HuH-7.5 (cell line): ENCODE data around the gene IL10.

ENCODE experiments used
- DNase-seq: peaks from one replicate; pipeline ENCODE4 v3.0.0; 2011; ENCODE audit warnings: low spot score

IL10 gene

DNA sequence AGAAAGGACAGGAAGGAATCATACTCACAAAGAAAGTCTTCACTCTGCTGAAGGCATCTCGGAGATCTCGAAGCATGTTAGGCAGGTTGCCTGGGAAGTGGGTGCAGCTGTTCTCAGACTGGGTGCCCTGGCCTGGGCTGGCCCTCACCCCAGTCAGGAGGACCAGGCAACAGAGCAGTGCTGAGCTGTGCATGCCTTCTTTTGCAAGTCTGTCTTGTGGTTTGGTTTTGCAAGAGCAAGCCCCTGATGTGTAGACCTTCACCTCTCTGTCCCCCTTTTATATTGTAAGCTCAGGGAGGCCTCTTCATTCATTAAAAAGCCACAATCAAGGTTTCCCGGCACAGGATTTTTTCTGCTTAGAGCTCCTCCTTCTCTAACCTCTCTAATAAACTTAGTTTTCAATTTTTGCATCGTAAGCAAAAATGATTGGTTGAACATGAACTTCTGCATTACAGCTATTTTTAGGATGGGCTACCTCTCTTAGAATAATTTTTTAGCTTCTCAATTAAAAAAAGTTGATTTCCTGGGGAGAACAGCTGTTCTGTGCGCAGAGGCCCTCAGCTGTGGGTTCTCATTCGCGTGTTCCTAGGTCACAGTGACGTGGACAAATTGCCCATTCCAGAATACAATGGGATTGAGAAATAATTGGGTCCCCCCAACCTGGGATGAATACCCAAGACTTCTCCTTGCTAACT lies at the start of gene IL10:
Gene IL10, minus strand, starts transcription at position 252 of the 695 bp plus-strand sequence. Its CDS starts 59 bp downstream, at position 193.
- DNase-seq, result no peak

- DNase-seq, result no peak
Measured at GRCh38 chr1:206821493-206821892, 49.2 kb upstream of the IL10 start.

DNA sequence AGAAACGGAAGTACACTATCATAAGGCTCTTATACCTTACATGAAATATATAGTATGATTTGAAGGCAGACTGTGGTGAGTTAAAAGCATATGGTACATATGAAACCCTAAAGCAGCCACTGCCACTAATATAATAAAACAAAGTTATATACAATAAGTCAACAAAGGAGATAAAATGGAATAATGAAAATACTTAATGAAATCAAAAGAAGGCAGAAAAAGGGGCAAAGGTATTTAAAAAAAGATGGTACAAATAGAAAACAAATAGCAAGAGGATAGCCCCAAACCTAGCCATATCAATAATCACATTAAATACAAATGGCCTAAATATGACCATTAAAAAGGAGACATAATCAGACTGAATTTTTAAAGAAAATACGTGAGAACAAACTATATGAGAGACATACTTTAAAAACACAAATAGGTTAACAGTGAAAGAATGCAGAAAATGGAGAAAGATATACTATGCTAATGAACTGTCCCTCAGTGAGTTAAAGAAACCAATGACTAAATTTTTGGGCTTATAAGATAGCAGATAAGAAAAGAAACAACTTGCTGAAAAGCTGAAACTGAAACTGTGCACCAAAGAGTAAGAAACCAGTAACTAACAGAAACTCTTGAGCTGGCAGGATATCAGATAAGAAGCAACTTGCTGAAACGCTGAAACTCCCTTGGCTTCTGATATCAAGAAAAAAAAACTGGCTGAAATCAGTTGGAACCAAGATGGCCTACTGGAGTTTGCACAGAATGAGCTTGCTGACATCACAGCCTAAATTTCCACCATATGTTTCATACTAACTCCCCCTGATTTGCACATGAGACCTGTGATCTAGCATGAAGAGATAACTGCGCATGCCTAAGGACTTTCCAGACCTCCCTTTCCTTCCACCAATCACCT lies 44.3 kb upstream of the IL10 start:
- DNase-seq, result no peak

DNA sequence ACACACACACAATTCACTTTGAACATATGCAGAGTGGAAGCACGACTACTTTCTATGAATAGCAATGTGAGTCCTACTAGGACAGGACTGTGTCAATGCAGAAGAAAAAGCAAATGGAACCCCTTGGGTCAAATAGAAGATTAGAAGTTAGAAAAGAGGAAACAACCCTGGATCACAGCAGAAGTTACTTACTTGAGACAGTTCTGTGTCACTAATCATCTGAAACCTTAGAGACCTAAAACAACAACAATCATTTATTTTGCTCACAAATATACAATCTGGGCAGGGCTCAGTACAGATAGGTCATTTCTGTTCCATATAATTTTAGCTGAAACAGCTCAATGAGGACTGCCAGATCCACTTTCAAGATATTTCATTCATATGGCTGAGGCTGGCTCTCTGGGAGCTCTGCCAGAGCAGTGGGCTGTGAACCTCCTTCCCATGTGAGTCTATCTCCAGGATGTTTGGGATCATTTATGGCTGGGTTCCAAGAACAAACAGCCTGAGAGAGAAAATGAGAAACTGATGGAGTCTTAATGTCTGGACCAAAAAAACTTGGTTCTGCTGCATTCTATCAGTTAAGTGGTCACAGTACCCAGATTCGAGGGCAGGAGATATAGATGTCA lies 42.5 kb upstream of the IL10 start:
- DNase-seq, result no peak

DNA sequence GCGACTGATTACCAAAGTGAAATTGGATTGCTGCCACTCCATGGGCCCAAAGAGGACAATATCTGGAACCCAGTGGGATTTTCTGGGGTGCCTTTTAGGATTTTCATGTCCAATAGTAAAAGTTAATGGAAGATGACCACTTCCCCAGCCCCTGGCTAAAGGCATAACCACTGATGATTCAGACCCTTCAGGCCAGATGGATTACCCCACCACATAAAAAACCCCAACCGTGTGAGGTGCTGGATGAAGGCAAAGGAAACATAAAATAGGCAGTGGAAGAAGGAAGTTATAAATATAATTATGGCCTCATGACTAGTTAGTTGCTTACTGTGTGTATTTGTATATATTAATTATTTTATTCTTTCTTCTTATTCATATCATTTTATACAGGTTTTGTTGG lies 40.2 kb upstream of the IL10 start:
- no peak for DNase-seq

- DNase-seq, result no peak
Measured at GRCh38 chr1:206809504-206810084, 37.3 kb upstream of the IL10 start.

DNA sequence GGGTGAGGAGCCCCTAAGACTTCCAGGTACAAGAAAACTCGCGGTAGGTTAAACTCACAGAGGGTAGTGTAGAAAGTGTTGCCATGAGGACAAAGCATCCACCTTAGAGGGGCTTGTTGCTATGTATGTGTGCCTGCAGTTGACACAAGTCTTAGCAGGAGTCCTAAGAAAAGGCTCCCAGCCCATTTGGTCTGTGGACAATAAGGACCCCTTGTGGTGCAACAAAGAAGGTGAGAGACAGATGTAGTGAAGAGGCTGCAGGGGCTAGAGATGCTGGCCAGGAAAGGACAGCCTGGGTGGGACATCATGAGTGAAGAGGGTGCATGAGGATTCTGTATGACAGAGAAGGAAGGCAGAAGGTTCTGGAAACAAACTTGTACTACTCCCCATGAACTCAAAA lies 36.3 kb upstream of the IL10 start:
- no peak for DNase-seq

DNA sequence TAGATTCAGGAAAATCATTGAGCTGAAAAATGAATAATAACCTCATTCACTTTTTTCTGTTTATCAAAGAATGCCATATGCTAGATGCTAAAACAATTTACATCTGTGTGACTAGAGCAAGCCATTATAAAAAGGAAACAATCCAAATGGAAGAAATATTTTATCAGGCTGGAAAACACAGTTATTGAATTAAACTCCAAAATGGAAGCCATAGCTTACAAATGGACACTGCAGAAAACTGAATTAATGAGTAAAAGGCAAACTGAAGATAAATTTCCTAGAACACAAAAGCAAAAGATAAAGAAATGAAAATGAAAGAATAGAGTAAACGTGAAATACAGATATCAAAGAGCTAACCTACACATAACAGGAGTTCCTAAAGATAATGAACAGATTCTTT lies 33.1 kb upstream of the IL10 start:
- DNase-seq, result no peak

DNA sequence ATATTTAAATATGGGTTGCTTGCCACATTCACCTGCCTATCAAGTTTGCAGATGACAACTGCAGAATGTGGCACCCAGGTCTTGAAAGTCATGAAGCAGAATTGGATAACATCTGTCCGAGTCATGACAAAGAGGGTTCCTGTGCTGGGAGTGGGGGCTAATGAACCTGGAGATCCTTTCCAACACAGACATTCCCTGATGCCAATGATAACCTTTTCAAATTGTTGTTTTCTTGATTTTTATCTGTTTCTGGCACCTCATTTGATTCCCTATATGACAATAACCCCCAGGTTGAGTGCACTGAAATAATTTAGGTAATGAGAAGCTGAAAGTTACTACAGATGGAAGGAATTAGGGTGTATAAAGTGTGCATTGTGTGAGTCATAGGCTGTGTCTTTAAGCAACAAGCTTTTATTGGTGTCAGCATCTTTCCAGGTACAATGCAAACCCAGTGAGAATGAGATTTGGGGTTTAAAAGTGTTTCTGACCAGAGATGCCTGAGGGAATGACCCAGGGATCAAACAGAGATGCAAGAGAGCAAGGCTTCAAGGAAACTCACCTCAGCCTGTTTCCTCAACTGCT lies 32.0 kb upstream of the IL10 start:
- DNase-seq, result no peak

DNA sequence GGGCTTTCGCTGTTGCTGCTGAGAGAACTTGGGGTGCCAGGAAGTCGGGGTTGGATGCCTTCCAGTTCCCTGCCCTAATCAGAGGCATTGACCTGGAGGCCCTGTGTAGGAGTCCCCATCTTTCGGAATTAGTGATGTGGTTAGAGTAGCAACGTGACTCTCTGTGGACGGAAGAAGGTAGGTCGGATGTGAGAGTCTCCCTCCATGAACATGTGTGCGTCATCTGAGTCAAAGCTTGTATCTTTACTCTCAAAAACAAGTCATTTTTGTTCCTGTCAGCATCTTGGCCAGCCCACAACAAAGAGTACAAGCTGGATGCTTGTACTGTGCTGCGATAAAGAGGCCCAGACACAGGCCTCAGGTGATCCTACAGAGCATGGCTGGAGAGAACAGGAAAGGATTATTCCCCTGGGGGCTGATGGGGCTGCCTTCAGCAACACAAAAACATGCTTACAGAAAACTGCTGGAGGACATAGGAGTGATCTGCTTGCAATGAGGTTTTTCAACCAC lies 31.0 kb upstream of the IL10 start:
- DNase-seq, result no peak

DNA sequence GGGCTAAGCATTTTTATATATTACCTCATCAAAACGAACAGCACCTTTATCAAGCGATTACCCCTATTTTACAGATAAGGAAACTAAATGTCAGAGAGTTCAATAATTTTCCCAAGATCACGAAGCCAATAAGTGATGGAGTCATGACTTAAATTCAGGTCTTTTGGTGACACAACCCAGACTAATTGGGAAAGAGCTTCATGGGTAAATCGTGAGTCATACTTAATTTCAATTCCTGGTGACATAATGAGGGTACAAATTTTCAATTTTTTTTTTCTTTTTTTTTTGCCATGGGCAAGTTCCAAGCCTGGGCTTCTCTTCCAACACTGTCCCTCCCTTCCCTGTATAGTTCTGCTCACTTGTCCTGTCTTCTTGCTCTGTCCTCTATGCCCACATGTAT lies 30.1 kb upstream of the IL10 start:
- DNase-seq, result no peak

DNA sequence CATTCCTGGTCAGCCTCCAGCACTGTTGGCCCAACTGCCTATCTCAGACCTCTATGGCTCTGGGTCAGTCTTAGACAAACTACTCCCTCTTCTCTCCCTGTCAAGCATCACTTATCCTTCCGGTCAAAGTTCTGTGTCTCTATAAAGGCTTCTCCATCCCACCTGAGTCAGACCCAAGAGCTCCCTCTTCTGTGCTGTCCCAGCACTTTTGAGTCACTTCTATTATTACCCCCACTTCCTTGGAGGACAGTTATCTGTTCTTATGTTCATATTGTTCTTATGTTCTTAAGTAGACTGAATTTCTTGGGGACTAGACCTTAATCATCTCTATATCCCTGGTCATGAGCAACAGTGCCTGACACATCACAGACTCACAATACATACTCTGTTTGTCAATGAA lies 29.2 kb upstream of the IL10 start:
- DNase-seq, result no peak

- DNase-seq, result no peak
Measured at GRCh38 chr1:206800891-206801290, 28.6 kb upstream of the IL10 start.

DNA sequence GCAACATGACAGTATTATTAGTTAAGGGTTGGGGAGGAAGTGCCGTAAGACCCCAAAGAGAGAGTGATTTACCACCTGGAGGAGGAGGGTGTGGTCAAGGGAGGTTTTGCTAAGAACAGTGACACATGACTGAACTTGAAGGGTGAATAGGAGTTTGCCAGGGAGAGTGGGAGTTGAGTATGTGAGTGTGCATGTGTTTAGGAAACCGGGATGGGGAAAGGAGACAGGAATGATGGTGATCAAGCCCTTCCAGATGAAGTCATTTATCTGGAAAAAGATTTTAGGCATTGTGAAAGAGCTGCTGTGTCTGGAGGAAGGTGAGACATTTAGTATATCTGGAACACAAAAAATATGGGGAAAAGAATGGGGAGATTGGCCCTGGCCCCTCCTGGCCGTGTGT lies 28.1 kb upstream of the IL10 start:
- no peak for DNase-seq

- no peak for DNase-seq
Measured at GRCh38 chr1:206799311-206799710, 27.0 kb upstream of the IL10 start.

GRCh38 chr1:206798384-206798996 lies 26.2 kb upstream of the IL10 start:
- DNase-seq, result no peak

- peak; percentile 15 for DNase-seq
Measured at GRCh38 chr1:206797534-206798383, 25.5 kb upstream of the IL10 start.

DNA sequence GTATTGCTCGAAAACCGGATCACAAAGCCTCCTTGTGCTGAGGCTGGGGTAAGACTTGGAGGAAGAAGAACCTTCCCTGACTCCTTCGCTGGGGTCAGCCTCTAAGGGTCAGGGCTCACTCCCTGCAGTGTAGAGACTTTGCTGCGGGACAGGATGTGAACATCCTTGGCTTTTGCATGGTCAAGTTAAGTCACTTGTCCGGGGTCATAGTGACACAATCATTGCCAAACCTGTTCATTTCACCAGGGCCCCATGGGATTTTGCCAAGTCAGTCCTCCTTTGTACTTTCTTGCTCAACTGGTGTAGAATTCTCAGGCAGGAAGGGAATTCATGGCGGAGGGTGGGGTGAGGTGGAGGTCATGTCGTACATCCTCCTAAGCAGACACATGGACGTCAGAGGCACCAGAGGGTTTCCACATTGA lies 24.7 kb upstream of the IL10 start:
- no peak for DNase-seq

DNA sequence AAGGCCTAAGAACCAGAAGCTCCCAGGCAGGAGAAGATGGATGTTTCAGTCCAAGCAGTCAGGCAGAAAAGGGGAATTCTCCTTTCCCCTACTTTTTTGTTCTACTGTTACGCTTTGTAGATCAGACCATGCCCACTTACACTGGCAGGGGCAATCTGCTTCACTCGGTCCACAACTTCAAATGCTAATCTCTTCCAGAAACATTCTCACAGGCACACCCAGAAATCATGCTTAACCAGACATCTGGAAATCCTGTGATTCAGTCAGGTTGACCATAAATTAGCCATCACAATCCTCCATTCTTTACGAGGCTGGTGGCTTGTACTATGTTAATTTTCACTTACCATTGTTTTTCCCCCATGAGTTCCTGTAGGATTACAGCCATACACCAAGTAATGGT lies 23.8 kb upstream of the IL10 start:
- no peak for DNase-seq

DNA sequence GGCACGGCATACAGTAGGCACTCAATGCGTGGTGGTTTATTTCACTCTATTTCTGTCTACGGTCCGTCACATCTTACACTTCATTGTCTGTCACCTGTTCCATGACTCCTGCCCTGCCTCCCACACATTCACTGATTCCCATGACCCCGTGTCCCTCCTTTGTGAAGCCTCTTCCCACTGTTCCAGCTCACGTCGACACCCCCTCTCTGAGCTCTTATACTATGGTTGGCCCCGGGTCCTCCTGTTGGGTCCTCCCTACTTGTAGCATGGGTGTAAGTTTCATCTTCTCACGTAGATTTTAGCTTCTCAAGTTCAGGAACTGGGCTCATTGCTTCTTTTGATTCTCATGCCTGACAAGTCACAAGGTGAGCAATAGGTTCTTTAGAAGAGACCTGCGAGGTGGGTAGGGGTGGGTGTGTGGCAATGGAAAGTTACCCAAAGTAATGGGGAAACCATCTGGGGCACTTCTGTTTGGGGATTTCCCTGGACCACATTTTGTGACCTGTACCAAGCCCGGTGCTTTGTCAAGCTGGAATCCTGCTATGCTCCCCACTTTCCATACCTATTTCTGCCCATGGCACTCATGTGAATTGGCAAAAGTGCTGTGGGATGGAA lies 22.1 kb upstream of the IL10 start:
- DNase-seq, result no peak
